ENCODE data around the gene ZNF774.
"Not testable (repeated sequence)": the region's sequence is repeated elsewhere in the genome, so short reads cannot be mapped to it uniquely, and the experiment has no call there.

ZNF774 gene

DNA sequence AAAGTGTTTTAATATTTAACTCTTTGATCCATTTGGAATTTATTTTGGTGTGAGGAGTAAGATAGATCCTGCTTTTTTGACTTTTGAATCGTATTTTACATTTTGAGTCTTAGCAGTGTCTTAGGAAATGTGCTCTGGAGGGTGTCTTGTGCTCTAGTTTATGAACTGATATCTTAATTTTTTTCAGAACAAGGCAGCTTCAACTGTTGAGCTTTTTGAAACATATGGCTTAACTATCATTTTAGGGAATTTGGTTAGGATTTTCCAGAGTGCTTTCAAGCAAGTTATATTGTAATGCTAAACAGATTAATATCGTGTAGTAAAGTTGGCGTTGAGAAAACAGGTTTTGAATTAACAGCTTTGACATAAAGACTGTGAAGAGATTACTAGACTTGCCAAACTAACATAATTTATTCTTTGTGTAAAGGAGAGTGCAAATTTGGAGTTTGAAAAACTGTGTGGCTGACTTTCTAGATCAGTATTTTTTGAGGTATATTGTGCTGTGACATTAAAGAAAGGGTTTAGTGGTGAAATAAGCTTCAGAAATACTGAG is 53.0 kb downstream of the ZNF774 start:
- H3K27ac ChIP-seq (ENCODE audit: low read depth, low read length), result no peak overlapping the region
- H3K9ac ChIP-seq (ENCODE audit: low read depth, low read length), result no peak overlapping the region; the same call in 1 of the 2 replicates
- no peak overlapping the region for H3K4me3 ChIP-seq (ENCODE audit: low read depth, low read length)
- no peaks in the 10 kb centered on the region for H3K27me3 ChIP-seq (ENCODE audit: control insufficient read depth, insufficient read depth, low read length)
- H3K9me3 ChIP-seq (ENCODE audit: control insufficient read depth, insufficient read depth, low read length), result no peaks in the 10 kb centered on the region
- H3K4me1 ChIP-seq (ENCODE audit: control insufficient read depth, insufficient read depth, low read length), result peaks cover 57% of the 10 kb centered on the region
- H3K36me3 ChIP-seq (ENCODE audit: control insufficient read depth, insufficient read depth, low read length), result no peaks in the 10 kb centered on the region

- Histone ChIP-seq H3K4me3 (ENCODE audit: low read depth, low read length) (no peak overlapping the region), H3K4me1 (ENCODE audit: control insufficient read depth, insufficient read depth, low read length) (peaks cover 51% of the 10 kb centered on the region), H3K27ac (ENCODE audit: low read depth, low read length) (no peak overlapping the region)
Observed at GRCh38 chr15:90407336-90407735, 55.3 kb downstream of the ZNF774 start.

GRCh38 chr15:90407871-90408317 is 55.8 kb downstream of the ZNF774 start:
- Histone ChIP-seq H3K36me3 (ENCODE audit: control insufficient read depth, insufficient read depth, low read length) (no peaks in the 10 kb centered on the region), H3K4me3 (ENCODE audit: low read depth, low read length) (no peak overlapping the region), H3K4me1 (ENCODE audit: control insufficient read depth, insufficient read depth, low read length) (peaks cover 53% of the 10 kb centered on the region), H3K9me3 (ENCODE audit: control insufficient read depth, insufficient read depth, low read length) (no peaks in the 10 kb centered on the region), H3K27ac (ENCODE audit: low read depth, low read length) (peak overlapping the region; percentile 7), H3K27me3 (ENCODE audit: control insufficient read depth, insufficient read depth, low read length) (no peaks in the 10 kb centered on the region), H3K9ac (ENCODE audit: low read depth, low read length) (no peak overlapping the region)

More at GRCh38 chr15:90407336-90407735, 55.3 kb downstream of the ZNF774 start:
- no peak overlapping the region for H3K9ac ChIP-seq (ENCODE audit: low read depth, low read length)
- H3K9me3 ChIP-seq (ENCODE audit: control insufficient read depth, insufficient read depth, low read length), result no peaks in the 10 kb centered on the region
- H3K36me3 ChIP-seq (ENCODE audit: control insufficient read depth, insufficient read depth, low read length), result no peaks in the 10 kb centered on the region
- no peaks in the 10 kb centered on the region for H3K27me3 ChIP-seq (ENCODE audit: control insufficient read depth, insufficient read depth, low read length)

- H3K4me3 ChIP-seq (ENCODE audit: low read depth, low read length), result no peak overlapping the region
- no peaks in the 10 kb centered on the region for H3K27me3 ChIP-seq (ENCODE audit: control insufficient read depth, insufficient read depth, low read length)
- H3K4me1 ChIP-seq (ENCODE audit: control insufficient read depth, insufficient read depth, low read length), result peaks cover 61% of the 10 kb centered on the region
- no peaks in the 10 kb centered on the region for H3K9me3 ChIP-seq (ENCODE audit: control insufficient read depth, insufficient read depth, low read length)
- H3K27ac ChIP-seq (ENCODE audit: low read depth, low read length), result no peak overlapping the region
- no peaks in the 10 kb centered on the region for H3K36me3 ChIP-seq (ENCODE audit: control insufficient read depth, insufficient read depth, low read length)
- H3K9ac ChIP-seq (ENCODE audit: low read depth, low read length), result no peak overlapping the region
Observed at GRCh38 chr15:90408657-90409056, 56.6 kb downstream of the ZNF774 start.

- H3K36me3 ChIP-seq (ENCODE audit: control insufficient read depth, insufficient read depth, low read length), result not testable (repeated sequence)
- H3K4me1 ChIP-seq (ENCODE audit: control insufficient read depth, insufficient read depth, low read length), result peaks cover 69% of the 10 kb centered on the region
Observed at GRCh38 chr15:90409587-90409986, 57.5 kb downstream of the ZNF774 start.

GRCh38 chr15:90410316-90410715 is 58.2 kb downstream of the ZNF774 start:
- H3K4me3 ChIP-seq (ENCODE audit: low read depth, low read length); H3K27me3 ChIP-seq (ENCODE audit: control insufficient read depth, insufficient read depth, low read length); H3K27ac ChIP-seq (ENCODE audit: low read depth, low read length); H3K9ac ChIP-seq (ENCODE audit: low read depth, low read length); H3K36me3 ChIP-seq (ENCODE audit: control insufficient read depth, insufficient read depth, low read length); H3K9me3 ChIP-seq (ENCODE audit: control insufficient read depth, insufficient read depth, low read length): not testable (repeated sequence)
- peaks cover 67% of the 10 kb centered on the region for H3K4me1 ChIP-seq (ENCODE audit: control insufficient read depth, insufficient read depth, low read length)

More at GRCh38 chr15:90409587-90409986, 57.5 kb downstream of the ZNF774 start:
- H3K9me3 ChIP-seq (ENCODE audit: control insufficient read depth, insufficient read depth, low read length); H3K27ac ChIP-seq (ENCODE audit: low read depth, low read length); H3K9ac ChIP-seq (ENCODE audit: low read depth, low read length); H3K4me3 ChIP-seq (ENCODE audit: low read depth, low read length); H3K27me3 ChIP-seq (ENCODE audit: control insufficient read depth, insufficient read depth, low read length): not testable (repeated sequence)

DNA sequence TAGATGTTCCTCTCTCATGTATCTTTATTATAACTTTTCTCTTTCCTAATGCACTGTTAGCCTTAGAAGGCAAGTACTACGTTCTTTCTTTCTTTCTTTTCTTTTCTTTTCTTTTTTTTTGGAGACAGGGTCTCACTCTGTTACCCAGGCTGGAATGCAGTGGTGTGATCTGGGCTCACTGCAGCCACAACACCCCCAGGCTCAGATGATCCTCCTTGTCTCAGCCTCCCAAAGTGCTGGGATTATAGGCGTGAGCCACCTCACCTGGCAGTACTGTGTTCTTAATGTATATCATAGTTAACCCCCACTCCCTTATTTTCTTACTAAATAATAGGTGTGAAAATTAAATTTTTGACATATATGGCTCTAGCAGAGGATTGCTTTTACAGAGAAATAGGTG is 59.1 kb downstream of the ZNF774 start:
- peak overlapping the region; percentile 82 for H3K27ac ChIP-seq (ENCODE audit: low read depth, low read length)
- H3K4me1 ChIP-seq (ENCODE audit: control insufficient read depth, insufficient read depth, low read length), result peaks cover 63% of the 10 kb centered on the region
- H3K9ac ChIP-seq (ENCODE audit: low read depth, low read length), result no peak overlapping the region
- H3K36me3 ChIP-seq (ENCODE audit: control insufficient read depth, insufficient read depth, low read length), result no peaks in the 10 kb centered on the region
- H3K27me3 ChIP-seq (ENCODE audit: control insufficient read depth, insufficient read depth, low read length), result no peaks in the 10 kb centered on the region
- H3K4me3 ChIP-seq (ENCODE audit: low read depth, low read length), result no peak overlapping the region
- H3K9me3 ChIP-seq (ENCODE audit: control insufficient read depth, insufficient read depth, low read length), result no peaks in the 10 kb centered on the region
